ENCODE data around the gene CEP76.

DNA sequence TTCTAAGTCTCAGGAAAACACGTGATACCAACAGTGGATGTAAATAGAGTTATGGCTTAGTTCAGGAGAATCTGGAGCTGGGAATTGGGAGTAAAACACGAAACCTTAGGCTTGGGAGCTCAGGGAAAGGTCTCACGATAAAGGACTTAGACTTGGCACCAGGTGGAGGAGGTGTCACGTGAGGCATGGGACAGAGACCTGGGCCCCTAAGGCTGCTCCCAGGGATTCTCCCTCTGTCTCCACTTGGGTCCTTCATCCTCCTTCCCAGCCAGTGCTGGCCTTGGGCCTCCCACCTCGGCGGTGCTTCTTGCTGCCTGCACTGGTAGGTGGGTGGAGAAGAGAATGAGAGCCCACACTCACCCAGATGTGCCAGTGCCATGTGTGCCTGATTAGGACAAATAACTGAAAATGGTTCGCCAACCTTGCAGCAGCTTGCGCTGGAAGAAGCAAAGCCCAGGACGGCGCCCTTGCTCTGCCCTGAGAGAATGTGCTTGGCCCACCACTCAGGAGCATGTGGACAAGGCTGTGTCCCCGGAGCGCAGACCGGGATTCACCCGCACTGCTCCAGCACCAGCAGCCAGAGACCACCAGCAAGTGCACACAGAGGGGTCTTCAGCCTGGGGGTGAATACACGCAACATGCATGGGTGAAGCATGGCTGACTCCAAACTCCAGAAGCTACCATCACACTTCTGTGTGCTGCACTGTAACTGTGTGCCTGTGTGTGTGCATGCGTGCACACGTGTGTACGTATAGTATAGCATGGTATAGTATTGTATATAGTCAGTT is 48.4 kb upstream of the CEP76 start:
- TF ChIP-seq, protein P1, sequence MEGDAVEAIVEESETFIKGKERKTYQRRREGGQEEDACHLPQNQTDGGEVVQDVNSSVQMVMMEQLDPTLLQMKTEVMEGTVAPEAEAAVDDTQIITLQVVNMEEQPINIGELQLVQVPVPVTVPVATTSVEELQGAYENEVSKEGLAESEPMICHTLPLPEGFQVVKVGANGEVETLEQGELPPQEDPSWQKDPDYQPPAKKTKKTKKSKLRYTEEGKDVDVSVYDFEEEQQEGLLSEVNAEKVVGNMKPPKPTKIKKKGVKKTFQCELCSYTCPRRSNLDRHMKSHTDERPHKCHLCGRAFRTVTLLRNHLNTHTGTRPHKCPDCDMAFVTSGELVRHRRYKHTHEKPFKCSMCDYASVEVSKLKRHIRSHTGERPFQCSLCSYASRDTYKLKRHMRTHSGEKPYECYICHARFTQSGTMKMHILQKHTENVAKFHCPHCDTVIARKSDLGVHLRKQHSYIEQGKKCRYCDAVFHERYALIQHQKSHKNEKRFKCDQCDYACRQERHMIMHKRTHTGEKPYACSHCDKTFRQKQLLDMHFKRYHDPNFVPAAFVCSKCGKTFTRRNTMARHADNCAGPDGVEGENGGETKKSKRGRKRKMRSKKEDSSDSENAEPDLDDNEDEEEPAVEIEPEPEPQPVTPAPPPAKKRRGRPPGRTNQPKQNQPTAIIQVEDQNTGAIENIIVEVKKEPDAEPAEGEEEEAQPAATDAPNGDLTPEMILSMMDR (IDR thresholded peaks at IDR 0.05) = no peak
- no peak for TF ChIP-seq POLR2AphosphoS5 (IDR thresholded peaks at IDR 0.05)
- TF ChIP-seq EP300 (IDR thresholded peaks at IDR 0.05) = no peak
